OCI-LY7 (cell line): ENCODE results near the gene H6PD. TPM values are rescaled to one million over a fixed set of nuclear protein-coding genes. Genes with fewer than 3 reads are reported as not detected.

ENCODE experiments used
- BruUV-seq: library from RNA; stranded (reverse); fragments of 400-500 nt; replicated peaks from 2 replicates; lab custom pipeline; 2021; lab: Mats Ljungman, UMichigan
- CTCF ChIA-PET: fragments of 300-600 bp; sonication (Branson Sonifier 250); formaldehyde crosslinking; loops from one replicate; lab custom pipeline; 2022; ENCODE audit warnings: antibody characterized with exemption; ENCODE audit not compliant: unreplicated experiment; lab: Charles Lee
- POLR2A ChIA-PET: fragments of 300-600 bp; sonication (Branson Sonifier 250); formaldehyde crosslinking; loops from one replicate; lab custom pipeline; 2022; ENCODE audit warnings: antibody characterized with exemption; lab: Charles Lee
- DNase-seq: peaks from one replicate; pipeline ENCODE4 v3.0.0-alpha.2; 2015; ENCODE audit warnings: low spot score
- H2AFZ ChIP-seq: fragments of 200-600 bp; sonication (generic), shearing (Covaris generic); 2 replicates; pipeline ENCODE4 v1.6.1; 2014; ENCODE audit warnings: mild to moderate bottlenecking, antibody characterized with exemption, low read length, moderate library complexity
- H3K27ac ChIP-seq: fragments of 200-600 bp; sonication (generic); 2 replicates; pipeline ENCODE4 v1.5.1; 2014; ENCODE audit warnings: mixed run types, low read depth, mild to moderate bottlenecking, moderate library complexity, low read length, inconsistent platforms; ENCODE audit not compliant: poor library complexity, severe bottlenecking
- H3K36me3 ChIP-seq: fragments of 200-600 bp; sonication (generic); 2 replicates; pipeline ENCODE4 v1.6.1; 2014; ENCODE audit warnings: mild to moderate bottlenecking, antibody characterized with exemption, low read length, moderate library complexity, mixed read lengths; ENCODE audit not compliant: insufficient read depth
- H3K4me1 ChIP-seq: fragments of 200-600 bp; sonication (generic); 2 replicates; pipeline ENCODE4 v1.5.1; 2014; ENCODE audit warnings: mild to moderate bottlenecking, low read length; ENCODE audit not compliant: insufficient read depth, poor library complexity, severe bottlenecking
- H3K4me2 ChIP-seq: fragments of 200-600 bp; sonication (generic); 2 replicates; pipeline ENCODE4 v1.6.1; 2014; ENCODE audit warnings: mild to moderate bottlenecking, low read length
- H3K4me3 ChIP-seq: fragments of 200-600 bp; sonication (generic); 2 replicates; pipeline ENCODE4 v1.5.1; 2014; ENCODE audit warnings: mild to moderate bottlenecking, low read depth, low read length; ENCODE audit not compliant: poor library complexity, severe bottlenecking
- H3K79me2 ChIP-seq: fragments of 200-600 bp; sonication (generic); 2 replicates; pipeline ENCODE4 v1.6.1; 2016; ENCODE audit warnings: low read depth, mild to moderate bottlenecking, low read length, moderate library complexity, mixed read lengths; ENCODE audit not compliant: insufficient read depth
- H3K9me2 ChIP-seq: fragments of 200-600 bp; sonication (generic); 2 replicates; pipeline ENCODE4 v1.6.1; 2016; ENCODE audit warnings: mild to moderate bottlenecking, low read length, mixed read lengths; ENCODE audit not compliant: insufficient read depth
- H3K9me3 ChIP-seq: fragments of 200-600 bp; sonication (generic); 2 replicates; pipeline ENCODE4 v1.6.1; 2014; ENCODE audit warnings: mild to moderate bottlenecking, mixed run types, low read length, mixed read lengths
- H4K20me1 ChIP-seq: fragments of 200-600 bp; sonication (generic); 2 replicates; pipeline ENCODE4 v1.6.1; 2014; ENCODE audit warnings: mild to moderate bottlenecking, antibody characterized with exemption, low read length, moderate library complexity, mixed read lengths; ENCODE audit not compliant: insufficient read depth
- EZH2phosphoT487 ChIP-seq: fragments of 200-600 bp; sonication (generic); IDR thresholded peaks from 2 replicates; pipeline ENCODE4 v1.6.1; 2018; ENCODE audit warnings: low read depth, borderline replicate concordance, mild to moderate bottlenecking, mixed run types, antibody characterized with exemption, low read length, moderate library complexity, mixed read lengths
- intact Hi-C: fragments of 100-400 bp; cut with micrococcal nuclease; formaldehyde crosslinking; loops from one replicate; pipeline ENCODE4 v1.10.0; 2022; ENCODE audit not compliant: unreplicated experiment
- total RNA-seq, 2 experiments: library from RNA; depleted of rRNA in 1 of 2; stranded (reverse); fragments of >200 nt in 1 of 2; shearing (Covaris generic) in 1 of 2; gene quantifications; 2 replicates each; pipeline ENCODE4 v1.2.3, GENCODE V29; 2014 to 2022
- TF ChIP-seq, protein P1 (sequence below): fragments of 200-600 bp; sonication (generic); conservative IDR thresholded peaks from 2 replicates; pipeline ENCODE4 v1.5.1; 2014; ENCODE audit warnings: mild to moderate bottlenecking, antibody characterized with exemption, low read length, moderate library complexity, mixed read lengths

The H6PD gene
- total RNA-seq, 2 experiments from 2014 or later, result 8.5 to 22.1 TPM

DNA sequence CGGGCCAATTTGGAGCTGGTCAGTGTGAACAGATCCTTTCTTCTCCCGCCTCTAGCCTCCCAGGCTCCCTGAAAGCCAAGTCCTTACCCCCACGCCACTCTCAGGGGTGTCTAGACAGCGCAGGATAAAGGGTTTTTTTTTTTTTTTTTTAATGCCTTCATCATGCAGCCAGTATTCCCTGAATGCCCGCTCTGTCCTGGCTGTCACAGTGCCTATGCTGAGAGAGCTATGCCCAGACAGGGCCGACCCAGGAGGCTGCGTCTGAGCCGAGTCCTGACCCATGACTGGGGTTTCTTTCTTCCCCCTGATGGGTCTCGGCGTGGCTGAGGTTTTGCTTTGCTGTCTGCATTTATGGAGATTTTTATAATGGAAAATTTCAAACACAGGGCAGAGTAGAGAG is 76.5 kb downstream of the H6PD start:
- Histone ChIP-seq H2AFZ (no peak overlapping the region), H3K4me1 (peaks cover 27% of the 10 kb centered on the region), H3K27ac (no peak overlapping the region), H3K4me3 (no peak overlapping the region), H3K79me2 (peaks cover 9% of the 10 kb centered on the region; the same call in 1 of the 2 replicates), H3K9me3 (no peaks in the 10 kb centered on the region), H3K4me2 (no peak overlapping the region), H4K20me1 (peaks cover 6% of the 10 kb centered on the region; the same call in 1 of the 2 replicates), H3K9me2 (no peaks in the 10 kb centered on the region), H3K36me3 (no peaks in the 10 kb centered on the region)
- BruUV-seq, result no TSS peak
- DNase-seq, result no peak
- ChIA-PET CTCF (no interaction called here), POLR2A (interaction anchor here (0.8 kb wide), 1 partner anchor 111 kb away, joined by 3 read pairs; no protein-coding TSS in a partner anchor)
- TF ChIP-seq, protein P1, sequence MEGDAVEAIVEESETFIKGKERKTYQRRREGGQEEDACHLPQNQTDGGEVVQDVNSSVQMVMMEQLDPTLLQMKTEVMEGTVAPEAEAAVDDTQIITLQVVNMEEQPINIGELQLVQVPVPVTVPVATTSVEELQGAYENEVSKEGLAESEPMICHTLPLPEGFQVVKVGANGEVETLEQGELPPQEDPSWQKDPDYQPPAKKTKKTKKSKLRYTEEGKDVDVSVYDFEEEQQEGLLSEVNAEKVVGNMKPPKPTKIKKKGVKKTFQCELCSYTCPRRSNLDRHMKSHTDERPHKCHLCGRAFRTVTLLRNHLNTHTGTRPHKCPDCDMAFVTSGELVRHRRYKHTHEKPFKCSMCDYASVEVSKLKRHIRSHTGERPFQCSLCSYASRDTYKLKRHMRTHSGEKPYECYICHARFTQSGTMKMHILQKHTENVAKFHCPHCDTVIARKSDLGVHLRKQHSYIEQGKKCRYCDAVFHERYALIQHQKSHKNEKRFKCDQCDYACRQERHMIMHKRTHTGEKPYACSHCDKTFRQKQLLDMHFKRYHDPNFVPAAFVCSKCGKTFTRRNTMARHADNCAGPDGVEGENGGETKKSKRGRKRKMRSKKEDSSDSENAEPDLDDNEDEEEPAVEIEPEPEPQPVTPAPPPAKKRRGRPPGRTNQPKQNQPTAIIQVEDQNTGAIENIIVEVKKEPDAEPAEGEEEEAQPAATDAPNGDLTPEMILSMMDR, result no peak
- TF ChIP-seq EZH2phosphoT487, result no peak
- intact Hi-C loops, result no loop called here

DNA sequence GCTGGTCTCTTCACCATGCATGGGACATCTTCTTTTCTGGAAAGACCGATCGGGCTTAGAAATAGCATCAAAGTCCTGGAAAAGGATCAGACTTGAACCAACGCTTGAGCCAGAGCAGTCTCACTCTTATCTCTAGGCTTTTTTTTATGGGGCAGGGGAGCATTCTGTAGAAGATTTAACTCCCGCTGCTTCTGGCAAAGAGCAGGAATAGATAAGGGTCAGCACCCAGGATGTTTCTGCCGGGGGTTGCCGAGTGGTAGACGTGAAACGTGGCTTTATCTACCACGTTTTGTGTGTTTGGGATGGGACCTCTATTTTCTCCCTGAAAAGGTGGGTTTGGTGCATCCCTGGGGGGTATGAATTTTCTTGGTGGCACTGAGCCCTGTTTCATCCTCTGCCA is 76.9 kb downstream of the H6PD start:
- Histone ChIP-seq H3K4me1 (peaks cover 23% of the 10 kb centered on the region), H3K79me2 (peaks cover 4% of the 10 kb centered on the region; the same call in 1 of the 2 replicates), H3K4me3 (no peak overlapping the region), H3K9me3 (no peaks in the 10 kb centered on the region), H4K20me1 (0 out of 2 replicates have a peak, but pooled peaks cover 1% of the 10 kb centered on the region), H3K4me2 (no peak overlapping the region), H3K9me2 (no peaks in the 10 kb centered on the region), H3K36me3 (no peaks in the 10 kb centered on the region), H3K27ac (no peak overlapping the region), H2AFZ (no peak overlapping the region)
- DNase-seq, result no peak
- ChIA-PET POLR2A (no interaction called here), CTCF (no interaction called here)
- no peak for TF ChIP-seq EZH2phosphoT487
- TF ChIP-seq, protein P1, result no peak
- intact Hi-C loops, result no loop called here
- no TSS peak for BruUV-seq

DNA sequence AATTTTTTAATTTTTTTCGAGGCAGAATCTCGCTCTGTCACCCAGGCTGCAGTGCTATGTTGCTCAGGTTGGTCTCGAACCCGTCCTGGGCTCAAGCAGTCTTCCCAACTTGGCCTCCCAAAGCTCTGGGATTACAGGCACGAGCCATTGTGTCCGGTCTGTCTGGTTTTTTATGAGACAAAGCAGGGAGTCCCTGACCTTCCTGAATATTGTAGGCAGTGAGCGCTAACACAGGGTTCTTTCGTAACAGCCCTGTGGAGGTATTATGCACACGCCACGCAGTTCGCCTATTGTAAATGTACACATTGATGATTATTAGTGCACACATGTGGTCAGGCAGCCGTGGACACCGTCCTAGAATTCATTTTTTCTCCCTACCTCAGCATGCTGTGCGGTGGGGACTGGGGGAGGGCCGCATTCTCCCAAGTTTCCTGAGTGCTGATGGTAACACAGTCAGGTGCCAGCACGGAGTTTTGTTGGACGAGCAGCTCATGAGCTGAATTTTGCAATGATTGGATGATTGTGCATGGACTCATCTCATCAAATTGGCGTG is 77.7 kb downstream of the H6PD start:
- TF ChIP-seq, protein P1, result no peak
- no peak for TF ChIP-seq EZH2phosphoT487
- DNase-seq, result no peak
- no TSS peak for BruUV-seq
- Histone ChIP-seq H3K79me2 (peaks cover 3% of the 10 kb centered on the region; the same call in 1 of the 2 replicates), H3K4me3 (no peak overlapping the region), H3K9me3 (no peaks in the 10 kb centered on the region), H3K4me2 (no peak overlapping the region), H3K9me2 (no peaks in the 10 kb centered on the region), H4K20me1 (no peaks in the 10 kb centered on the region), H3K4me1 (peaks cover 23% of the 10 kb centered on the region), H3K36me3 (no peaks in the 10 kb centered on the region), H3K27ac (no peak overlapping the region), H2AFZ (no peak overlapping the region)
- POLR2A ChIA-PET, result no interaction called here
- CTCF ChIA-PET, result no interaction called here
- intact Hi-C loops, result no loop called here
